ENCODE data around the gene IGF2BP2. TPM values are rescaled to one million over a fixed set of nuclear protein-coding genes. Genes with fewer than 3 reads are reported as not detected.

The IGF2BP2 gene
- total RNA-seq, 6 experiments from 2014 or later: 97.2 to 111 (median 100.0) TPM

DNA sequence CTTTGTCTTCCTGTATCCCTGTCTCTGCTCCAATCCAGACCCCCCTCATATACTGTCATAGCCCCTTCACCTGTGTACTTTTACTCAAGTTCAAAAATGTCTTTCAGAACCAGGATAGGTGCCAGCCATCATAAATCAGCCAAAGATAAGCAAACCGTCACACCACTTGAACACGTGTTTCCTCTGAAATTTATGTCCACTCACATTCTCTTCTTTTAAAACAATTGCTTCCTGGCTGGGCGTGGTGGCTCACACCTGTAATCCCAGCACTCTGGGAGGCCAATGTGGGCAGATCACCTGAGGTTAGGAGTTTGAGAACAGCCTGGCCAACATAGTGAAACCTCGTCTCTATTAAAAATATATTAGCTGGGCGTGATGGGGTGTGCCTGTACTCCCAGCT is 74.1 kb downstream of the IGF2BP2 start:
- Mint-ChIP-seq H3K27me3 (ENCODE audit: insufficient read depth) (peaks cover 4% of the 10 kb centered on the region; the same call in 1 of the 2 replicates), H3K27ac (peak overlapping the region; percentile 6; the same call in 1 of the 2 replicates), H3K4me3 (no peak overlapping the region), H3K4me1 (ENCODE audit: low read depth) (peaks cover 38% of the 10 kb centered on the region), H3K36me3 (ENCODE audit: low read depth) (peaks cover 42% of the 10 kb centered on the region), H3K9me3 (no peaks in the 10 kb centered on the region)
- no peak for DNase-seq
- TF ChIP-seq, protein P1, sequence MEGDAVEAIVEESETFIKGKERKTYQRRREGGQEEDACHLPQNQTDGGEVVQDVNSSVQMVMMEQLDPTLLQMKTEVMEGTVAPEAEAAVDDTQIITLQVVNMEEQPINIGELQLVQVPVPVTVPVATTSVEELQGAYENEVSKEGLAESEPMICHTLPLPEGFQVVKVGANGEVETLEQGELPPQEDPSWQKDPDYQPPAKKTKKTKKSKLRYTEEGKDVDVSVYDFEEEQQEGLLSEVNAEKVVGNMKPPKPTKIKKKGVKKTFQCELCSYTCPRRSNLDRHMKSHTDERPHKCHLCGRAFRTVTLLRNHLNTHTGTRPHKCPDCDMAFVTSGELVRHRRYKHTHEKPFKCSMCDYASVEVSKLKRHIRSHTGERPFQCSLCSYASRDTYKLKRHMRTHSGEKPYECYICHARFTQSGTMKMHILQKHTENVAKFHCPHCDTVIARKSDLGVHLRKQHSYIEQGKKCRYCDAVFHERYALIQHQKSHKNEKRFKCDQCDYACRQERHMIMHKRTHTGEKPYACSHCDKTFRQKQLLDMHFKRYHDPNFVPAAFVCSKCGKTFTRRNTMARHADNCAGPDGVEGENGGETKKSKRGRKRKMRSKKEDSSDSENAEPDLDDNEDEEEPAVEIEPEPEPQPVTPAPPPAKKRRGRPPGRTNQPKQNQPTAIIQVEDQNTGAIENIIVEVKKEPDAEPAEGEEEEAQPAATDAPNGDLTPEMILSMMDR (IDR thresholded peaks at IDR 0.05): no peak

DNA sequence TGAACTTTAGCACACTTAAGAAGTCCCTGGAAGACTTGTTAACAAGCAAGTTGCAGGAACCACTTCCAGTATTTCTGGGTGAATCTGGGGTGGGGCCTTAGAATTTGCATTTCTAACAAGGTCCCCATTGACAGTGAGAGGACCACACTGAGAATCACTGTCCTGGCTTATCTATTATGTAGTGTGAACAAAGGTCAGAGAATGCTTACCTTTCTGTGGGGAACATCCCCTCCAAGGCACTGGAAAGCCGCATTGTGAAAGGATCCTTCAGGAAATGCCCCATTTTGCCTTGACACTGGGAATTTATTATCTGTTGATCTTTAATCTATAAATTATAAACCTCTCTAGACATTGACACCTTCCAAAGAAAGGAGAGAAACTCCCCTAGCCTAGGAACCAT is 74.8 kb downstream of the IGF2BP2 start:
- Mint-ChIP-seq H3K4me3 (no peak overlapping the region), H3K36me3 (ENCODE audit: low read depth) (peaks cover 39% of the 10 kb centered on the region), H3K4me1 (ENCODE audit: low read depth) (peaks cover 45% of the 10 kb centered on the region), H3K27me3 (ENCODE audit: insufficient read depth) (peaks cover 4% of the 10 kb centered on the region; the same call in 1 of the 2 replicates), H3K27ac (no peak overlapping the region), H3K9me3 (no peaks in the 10 kb centered on the region)
- TF ChIP-seq, protein P1 (IDR thresholded peaks at IDR 0.05): no peak
- no peak for DNase-seq

DNA sequence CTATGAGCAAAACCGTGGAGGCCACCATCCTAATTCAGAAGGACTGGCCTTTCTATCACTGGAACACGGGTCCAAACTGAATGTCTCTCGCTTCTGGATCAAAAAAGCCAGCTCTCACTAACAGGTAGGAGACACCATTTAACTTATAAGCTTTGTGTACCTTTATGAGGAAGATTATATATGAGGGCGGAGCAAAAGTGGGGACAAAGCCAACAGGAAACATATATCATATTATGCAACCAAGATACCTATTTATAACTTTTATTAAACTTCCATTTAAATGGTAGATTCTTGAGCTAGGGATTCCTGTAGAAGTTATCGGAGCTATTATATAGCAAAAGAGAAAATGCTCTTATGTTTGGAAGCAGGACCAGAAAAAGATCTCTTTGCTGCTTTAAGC is 78.4 kb downstream of the IGF2BP2 start:
- Mint-ChIP-seq H3K27me3 (ENCODE audit: insufficient read depth) (peaks cover 4% of the 10 kb centered on the region), H3K36me3 (ENCODE audit: low read depth) (peaks cover 17% of the 10 kb centered on the region; the same call in 1 of the 2 replicates), H3K9me3 (no peaks in the 10 kb centered on the region), H3K4me3 (peak overlapping the region; percentile 57; the same call in 1 of the 2 replicates), H3K4me1 (ENCODE audit: low read depth) (peaks cover 60% of the 10 kb centered on the region), H3K27ac (peak overlapping the region; percentile 93)
- TF ChIP-seq, protein P1 (IDR thresholded peaks at IDR 0.05): no peak
- no peak for DNase-seq

DNA sequence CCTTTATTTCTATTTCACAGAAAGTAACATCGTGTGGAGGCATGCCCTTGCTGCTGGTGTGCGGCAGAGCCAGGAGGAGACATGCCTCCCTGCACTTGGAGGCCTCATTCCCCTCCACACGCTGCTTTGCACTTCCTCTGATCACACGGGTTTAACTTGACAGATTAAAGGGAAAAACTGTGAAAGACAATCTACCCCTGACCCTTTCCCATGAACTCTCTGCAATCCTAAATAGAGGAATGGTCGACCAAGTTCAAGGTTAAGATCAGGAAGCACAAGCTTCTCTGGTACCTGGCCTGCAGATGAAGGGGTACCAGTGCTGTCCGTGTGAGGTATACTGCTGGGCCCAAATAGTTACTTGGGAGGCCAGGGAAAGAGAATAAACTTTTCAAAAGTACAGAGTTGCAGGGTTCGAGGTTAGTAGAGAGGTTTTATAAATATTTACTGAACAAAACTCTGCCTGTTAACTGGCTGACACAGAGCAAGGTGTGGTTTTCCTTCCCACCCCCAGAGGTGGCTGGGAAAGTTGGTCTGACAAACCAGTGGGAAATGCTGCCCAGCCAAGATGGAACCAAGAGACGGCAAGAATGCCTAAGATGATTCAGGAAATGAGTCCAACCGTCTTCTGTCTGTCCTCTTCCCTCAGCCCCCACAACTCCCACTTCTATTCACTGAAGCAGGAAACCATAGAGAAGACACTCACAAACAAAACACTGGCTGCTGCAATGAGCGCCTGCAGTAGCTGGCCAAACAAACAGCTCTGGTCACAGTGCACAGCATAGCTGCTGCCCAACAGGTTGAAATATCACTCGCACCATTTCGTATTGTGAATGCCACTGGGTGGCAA is 79.6 kb downstream of the IGF2BP2 start:
- H3K4me3 Mint-ChIP-seq: peak overlapping the region; percentile 57
- TF ChIP-seq, protein P1 (IDR thresholded peaks at IDR 0.05): peak; percentile 25; the same call in 1 of the 2 replicates
- H3K9me3 Mint-ChIP-seq: no peaks in the 10 kb centered on the region
- H3K36me3 Mint-ChIP-seq (ENCODE audit: low read depth): peaks cover 11% of the 10 kb centered on the region; the same call in 1 of the 2 replicates
- H3K27ac Mint-ChIP-seq: peak overlapping the region; percentile 93
- peak; percentile 95 for DNase-seq
- peaks cover 57% of the 10 kb centered on the region for H3K4me1 Mint-ChIP-seq (ENCODE audit: low read depth)
- peaks cover 4% of the 10 kb centered on the region for H3K27me3 Mint-ChIP-seq (ENCODE audit: insufficient read depth)

- no peak overlapping the region for H3K27ac Mint-ChIP-seq
Observed at GRCh38 chr3:185741586-185741985, 83.3 kb downstream of the IGF2BP2 start.

More at GRCh38 chr3:185741586-185741985, 83.3 kb downstream of the IGF2BP2 start:
- Mint-ChIP-seq H3K4me1 (ENCODE audit: low read depth) (peaks cover 71% of the 10 kb centered on the region), H3K4me3 (no peak overlapping the region), H3K36me3 (ENCODE audit: low read depth) (peaks cover 4% of the 10 kb centered on the region; the same call in 1 of the 2 replicates), H3K9me3 (no peaks in the 10 kb centered on the region), H3K27me3 (ENCODE audit: insufficient read depth) (peaks cover 2% of the 10 kb centered on the region; the same call in 1 of the 2 replicates)
- TF ChIP-seq, protein P1 (IDR thresholded peaks at IDR 0.05): no peak
- DNase-seq: no peak
